NCI-H1694 treated with DMSO at 0.1 percent for 48 hours (cell line): ENCODE data around the gene KIF5A.

Source experiments
- DNase-seq: peaks from one replicate; lab custom pipeline; 2025; lab: John Stamatoyannopoulos, UW

Gene KIF5A

GRCh38 chr12:57632073-57632957 lies 82.5 kb downstream of the KIF5A start:
- no peak for DNase-seq

DNA sequence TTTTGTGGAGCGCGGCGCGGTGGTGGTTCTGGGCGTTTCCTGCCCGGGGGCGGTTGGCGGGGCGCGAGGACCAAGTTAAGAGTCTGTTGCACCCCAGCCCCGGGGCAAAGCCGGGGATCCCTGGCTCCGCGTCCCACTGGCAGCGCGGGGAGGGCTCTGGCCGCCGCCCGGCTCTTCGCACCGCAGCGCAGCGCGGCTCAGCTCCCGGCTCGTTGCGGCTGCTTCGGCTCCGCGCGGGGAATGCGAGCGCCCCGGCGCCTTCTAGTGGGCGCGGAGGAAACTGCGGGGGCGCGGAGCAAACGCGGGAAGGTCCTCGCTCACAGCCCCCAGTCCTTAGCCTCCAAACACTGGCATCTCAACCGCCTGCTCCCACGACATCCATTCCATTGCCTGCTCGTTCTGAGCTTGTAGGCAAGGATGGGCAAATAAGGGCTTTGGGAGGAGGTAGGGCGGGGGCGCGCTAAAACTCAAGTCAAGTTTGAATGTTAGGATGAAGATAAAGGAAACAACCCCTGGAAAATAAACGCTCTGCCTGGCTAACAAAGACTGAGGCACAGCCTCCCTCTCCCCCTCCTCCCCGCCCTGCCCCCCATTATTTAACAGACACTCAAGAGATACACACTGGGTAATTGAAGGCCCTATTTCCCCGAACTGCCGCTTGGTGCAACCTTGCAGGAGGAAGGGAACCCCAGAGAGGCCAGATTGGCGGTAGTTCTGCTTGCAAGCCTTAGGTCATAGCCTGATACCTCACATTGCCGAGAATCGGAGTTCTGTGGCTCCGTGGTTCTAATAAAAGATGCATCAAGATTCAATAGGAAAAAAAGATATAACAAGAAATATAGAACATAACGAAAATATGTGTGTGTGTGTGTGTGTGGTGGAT lies 83.4 kb downstream of the KIF5A start, which contains the start of gene B4GALNT1:
Gene B4GALNT1 (minus strand): TSS at position 244 of the 883 bp plus-strand sequence. CDS start 1,069 bp downstream, outside the sequence.
- DNase-seq, result peak; percentile 39
